LoVo (cell line): ENCODE results near the gene VWA5B1.
A peak's percentile ranks its signal among the peaks of the same experiment; 100 is the strongest.

Experiments
- DNase-seq: peaks from one replicate; pipeline ENCODE4 v3.0.0-alpha.2; 2016; ENCODE audit warnings: low spot score

The VWA5B1 gene

GRCh38 chr1:20368866-20369470 lies 78.3 kb downstream of the VWA5B1 start:
- no peak for DNase-seq

DNA sequence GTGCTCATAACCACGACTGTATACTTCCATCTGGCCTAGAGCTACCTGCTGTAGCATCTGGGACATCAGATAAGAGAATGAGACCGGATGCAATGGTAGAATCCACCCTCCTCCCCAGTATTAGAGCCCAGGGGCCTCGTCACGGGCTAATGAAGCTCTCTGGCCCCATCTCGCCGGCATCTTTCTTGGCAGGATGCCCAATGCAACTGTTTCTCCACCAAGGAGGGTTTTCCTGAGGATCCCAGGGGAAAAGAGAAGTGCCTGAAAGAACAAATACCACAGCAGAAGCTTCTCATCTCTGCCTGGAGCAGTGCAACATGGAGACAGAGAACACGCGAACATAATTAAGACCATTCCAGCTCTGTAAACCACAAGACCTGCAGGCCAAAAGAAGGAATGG lies 80.0 kb downstream of the VWA5B1 start:
- no peak for DNase-seq

DNA sequence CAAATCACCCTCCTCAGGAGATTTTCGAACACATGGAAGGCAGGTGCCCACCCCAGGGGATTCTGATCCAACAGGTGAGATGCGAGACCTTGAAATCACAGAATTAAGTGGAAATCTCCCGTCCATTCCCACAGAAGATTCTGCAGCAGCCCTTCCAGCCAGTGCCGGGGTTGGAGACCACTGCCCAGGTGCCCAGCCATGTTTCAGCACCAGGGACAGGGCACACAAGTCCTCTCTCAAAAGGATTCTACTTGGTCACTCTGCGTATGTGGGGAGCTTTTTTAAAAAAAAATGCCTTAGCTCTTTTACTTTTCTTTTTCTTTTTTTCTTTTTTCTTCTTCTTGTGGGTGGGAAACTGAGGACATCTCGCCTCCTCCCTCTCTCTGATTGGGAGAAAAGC lies 80.7 kb downstream of the VWA5B1 start:
- no peak for DNase-seq

- no peak for DNase-seq
Measured at GRCh38 chr1:20371883-20372282, 81.2 kb downstream of the VWA5B1 start.

GRCh38 chr1:20372676-20373075 lies 82.0 kb downstream of the VWA5B1 start:
- no peak for DNase-seq

GRCh38 chr1:20373286-20373685 lies 82.6 kb downstream of the VWA5B1 start:
- DNase-seq: no peak

- DNase-seq: no peak
Measured at GRCh38 chr1:20373764-20374163, 83.1 kb downstream of the VWA5B1 start.

DNA sequence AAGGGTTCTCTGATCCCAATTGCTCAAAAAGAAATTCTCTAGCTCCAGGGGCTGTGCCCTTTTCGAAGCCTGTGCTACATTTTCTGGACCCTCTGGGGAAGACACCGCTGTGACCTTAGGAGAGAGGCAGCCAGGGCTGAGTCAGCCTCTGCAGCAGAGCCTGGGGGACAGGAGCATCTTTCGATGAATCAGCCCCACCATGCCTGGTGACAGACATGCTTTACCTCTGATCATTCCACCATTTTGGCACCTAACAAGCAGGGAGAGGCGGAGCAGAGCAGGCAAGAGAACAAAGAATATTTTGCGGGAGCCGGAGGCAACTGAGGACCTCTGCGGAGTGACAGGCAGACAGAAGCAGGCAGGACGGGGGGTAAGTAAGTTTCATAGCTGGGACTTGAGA lies 84.9 kb downstream of the VWA5B1 start:
- DNase-seq: no peak

- DNase-seq: no peak
Measured at GRCh38 chr1:20376171-20376570, 85.5 kb downstream of the VWA5B1 start.

DNA sequence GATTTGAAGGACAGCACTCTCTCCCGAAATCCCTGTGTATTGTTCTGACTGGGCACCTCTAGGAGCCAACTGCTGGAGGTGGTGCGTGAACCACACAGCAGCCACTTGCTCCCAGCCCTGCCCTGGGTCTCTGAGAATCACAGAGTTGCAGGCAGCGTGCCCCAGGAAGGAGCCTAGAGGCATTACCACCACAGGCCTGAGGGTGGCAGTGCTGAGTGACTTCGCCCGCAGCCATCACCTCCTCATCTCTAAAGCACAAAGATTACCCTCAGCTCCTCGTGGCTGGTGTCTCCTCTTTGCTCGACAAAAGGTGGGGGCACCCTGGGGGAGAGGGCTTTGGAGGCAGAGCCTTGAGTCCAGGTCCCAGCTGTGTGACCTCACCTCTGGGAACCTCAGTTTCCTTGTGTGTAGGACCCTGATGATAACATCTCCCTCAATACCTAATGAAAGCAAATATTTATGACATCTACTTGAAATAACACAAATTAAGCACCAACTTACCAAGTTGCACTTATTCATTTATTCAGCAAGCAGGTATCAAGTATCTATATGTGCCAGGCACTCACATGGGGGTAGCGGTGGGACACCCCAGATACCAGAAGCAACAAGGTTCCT lies 86.3 kb downstream of the VWA5B1 start:
- peak; percentile 54 for DNase-seq

- DNase-seq: no peak
Measured at GRCh38 chr1:20377516-20378270, 87.0 kb downstream of the VWA5B1 start.

- DNase-seq: no peak
Measured at GRCh38 chr1:20379075-20379474, 88.4 kb downstream of the VWA5B1 start.

- DNase-seq: no peak
Measured at GRCh38 chr1:20380175-20380574, 89.5 kb downstream of the VWA5B1 start.

- no peak for DNase-seq
Measured at GRCh38 chr1:20380616-20381035, 90.0 kb downstream of the VWA5B1 start.

- DNase-seq: no peak
Measured at GRCh38 chr1:20381045-20381641, 90.5 kb downstream of the VWA5B1 start.

DNA sequence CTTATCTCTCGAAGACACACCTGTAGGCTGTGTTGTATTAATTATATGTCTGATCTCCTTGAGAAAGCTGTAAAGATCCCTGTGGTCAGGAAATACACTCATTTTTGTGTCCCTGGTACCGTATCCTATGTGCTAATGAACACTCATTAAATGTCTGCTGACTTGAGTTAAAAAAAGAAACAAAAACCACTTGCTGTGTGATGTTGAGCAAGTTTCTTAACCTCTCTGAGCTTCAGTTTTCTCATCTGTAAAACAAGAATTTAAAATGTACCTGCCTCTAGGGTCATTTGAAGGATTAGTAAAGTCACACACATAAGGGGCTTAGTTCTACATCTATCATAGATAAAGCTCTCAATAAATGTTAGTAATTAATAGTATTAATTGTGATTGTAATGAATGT lies 91.3 kb downstream of the VWA5B1 start:
- DNase-seq: no peak

DNA sequence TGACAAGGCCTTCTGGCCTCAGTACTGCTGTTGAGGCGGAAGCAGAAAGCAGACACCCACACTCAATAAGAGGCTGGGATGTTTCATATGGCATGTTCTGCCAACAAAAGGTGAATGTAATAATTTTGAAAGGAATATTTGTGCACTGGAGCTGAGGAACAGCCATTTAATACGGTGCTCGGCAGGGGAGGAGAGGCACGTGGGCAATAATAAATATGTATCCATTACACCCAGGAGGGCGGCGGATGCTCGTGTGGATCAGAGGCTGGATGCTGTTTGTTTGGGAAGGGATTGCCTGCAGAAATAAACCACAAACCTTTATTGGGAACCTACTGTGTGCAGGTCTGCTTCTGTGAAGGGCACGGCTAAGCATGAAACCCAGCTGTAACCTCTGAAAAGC lies 92.0 kb downstream of the VWA5B1 start:
- no peak for DNase-seq

GRCh38 chr1:20383631-20384030 lies 93.0 kb downstream of the VWA5B1 start:
- no peak for DNase-seq

GRCh38 chr1:20385630-20386029 lies 95.0 kb downstream of the VWA5B1 start:
- no peak for DNase-seq

DNA sequence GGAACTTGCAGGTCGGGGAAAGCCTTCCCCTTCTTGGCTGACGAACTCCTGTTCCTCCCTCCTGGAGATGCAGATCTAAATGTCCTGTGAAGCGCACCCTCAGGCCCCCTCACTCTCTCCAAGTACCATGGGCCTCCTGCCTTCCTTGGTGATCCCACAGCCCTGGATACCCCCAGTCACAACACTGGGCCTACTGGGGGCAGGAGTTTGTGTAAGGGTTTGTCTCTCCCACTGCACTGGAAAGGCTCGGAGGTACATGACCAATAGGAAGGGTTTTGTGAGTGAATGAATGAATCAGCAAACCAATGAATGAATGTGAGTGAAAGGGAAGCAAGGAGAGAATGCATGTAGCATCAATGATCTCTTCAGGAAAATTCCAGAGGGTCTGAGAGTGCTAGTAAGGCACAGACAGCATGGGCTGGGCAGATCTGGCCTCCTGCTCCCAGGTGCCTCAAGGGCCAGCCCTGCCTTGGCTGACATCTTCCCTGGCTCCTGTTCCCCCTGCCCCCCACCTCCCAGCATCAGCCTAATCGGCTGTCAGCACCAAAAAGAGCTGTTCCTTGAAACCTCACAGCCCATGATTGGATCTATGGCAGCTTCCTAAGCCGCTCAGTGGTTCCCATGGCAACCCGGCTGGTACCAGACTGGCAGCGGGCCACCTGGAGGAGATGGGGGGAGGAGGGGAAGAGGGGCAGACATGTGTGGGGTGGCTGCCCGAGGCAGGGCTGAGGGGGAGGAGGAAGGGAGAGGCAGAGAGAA lies 95.8 kb downstream of the VWA5B1 start:
- no peak for DNase-seq

GRCh38 chr1:20389571-20389970 lies 98.9 kb downstream of the VWA5B1 start:
- no peak for DNase-seq

DNA sequence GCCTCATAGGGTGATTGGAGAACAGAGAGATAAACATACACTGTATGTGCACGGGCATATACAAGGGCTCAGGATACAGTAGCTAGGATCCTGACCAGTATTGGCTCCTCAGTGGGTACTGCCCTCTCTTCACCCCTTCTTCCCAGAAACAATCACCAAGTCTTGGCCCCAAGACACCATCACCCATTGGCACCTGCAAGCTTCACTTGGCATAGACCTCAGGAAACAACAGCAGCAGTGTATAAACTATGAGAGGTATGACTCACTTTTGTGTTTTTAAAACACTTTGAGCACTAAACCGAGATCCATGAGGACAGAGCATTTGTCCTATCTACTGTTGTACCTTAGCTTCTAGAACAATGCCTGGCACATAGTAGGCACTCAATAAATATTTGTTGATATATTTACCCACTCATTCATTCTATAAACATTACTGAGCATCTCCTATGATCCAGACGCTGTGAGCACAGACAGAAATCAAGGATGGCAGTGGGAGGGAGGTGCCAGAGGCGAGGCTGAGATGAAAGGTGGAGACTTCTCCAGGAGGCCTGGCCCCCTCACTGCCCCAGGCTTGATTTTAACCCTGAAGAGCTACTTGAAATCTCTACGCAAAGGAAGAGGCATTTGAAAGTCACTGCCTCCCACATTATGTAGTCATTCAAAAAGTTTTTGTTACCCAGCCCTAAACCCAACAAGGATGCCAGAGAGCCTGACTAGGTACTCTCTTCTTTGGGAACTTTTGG lies 100.1 kb downstream of the VWA5B1 start:
- no peak for DNase-seq
